ENCODE measurements around the gene SLC12A7. TPM values are rescaled to one million over a fixed set of nuclear protein-coding genes. Genes with fewer than 3 reads are reported as not detected.

SLC12A7 gene
- total and polyA plus RNA-seq, 2 of the 13 experiments (the other 11 are each of a cell fraction or from before 2014, with no cell fraction given), result 14.0 to 18.5 TPM

DNA sequence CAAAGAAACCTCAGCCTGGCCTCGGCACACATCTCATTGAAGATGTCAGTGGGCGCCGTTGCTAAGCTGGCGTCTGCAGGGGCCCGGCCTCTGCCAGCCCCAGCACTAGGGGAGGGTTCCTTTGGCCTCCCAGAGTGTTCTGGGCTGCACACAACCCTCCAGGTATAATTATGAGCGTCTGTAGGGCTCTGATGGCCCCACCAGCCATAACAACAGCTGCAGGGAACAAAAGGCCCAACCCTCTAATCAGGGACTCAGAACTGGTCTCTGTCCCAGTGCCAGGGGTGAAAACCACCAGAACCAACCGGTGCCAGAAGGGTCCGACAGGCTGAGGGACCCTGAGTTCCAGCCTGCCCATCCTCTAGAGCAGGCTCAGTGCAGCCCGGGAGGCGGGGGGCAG is 39.5 kb upstream of the SLC12A7 start:
- intact Hi-C loops (cut with micrococcal nuclease; ENCODE audit: unreplicated experiment) (no loop called here), in situ Hi-C loops (cut with HindIII; ENCODE audit: extremely low pct_ligation_motif_present, low pct_unique_long_range_greater_than_20kb) (no loop called here)
- Histone ChIP-seq H3K36me3 (replicated peaks in 1 of 2; ENCODE audit: control insufficient read depth in 1 of 2, insufficient read depth in 2 of 2, low read length in 2 of 2) (no peaks in the 10 kb centered on the region), H3K27ac (ENCODE audit: extremely low read length, insufficient read depth, low read length) (no peak overlapping the region), H3K9me3 (ENCODE audit: low read length) (no peaks in the 10 kb centered on the region), H3K27me3 (ENCODE audit: control insufficient read depth in 1 of 2, insufficient read depth in 2 of 2, low read length in 2 of 2) (peaks cover 6 to 71% of the 10 kb centered on the region in 2 experiments), H4K20me1 (ENCODE audit: insufficient read depth, low read length) (0 out of 2 replicates have a peak, but pooled peaks cover 3% of the 10 kb centered on the region), H3K4me3 (replicated peaks in 1 of 3; ENCODE audit: insufficient read depth in 1 of 3, low read depth in 2 of 3, low read length in 3 of 3) (no peak overlapping the region), H3K4me1 (ENCODE audit: insufficient read depth, low read length) (peaks cover 31% of the 10 kb centered on the region), H3K9ac (ENCODE audit: insufficient read depth, low read depth, low read length) (no peak overlapping the region), H3K4me2 (ENCODE audit: low read depth, low read length) (no peak overlapping the region), H3K79me2 (ENCODE audit: insufficient read depth, low read length) (no peaks in the 10 kb centered on the region), H2AFZ (ENCODE audit: low read length) (no peak overlapping the region)
- BruUV-seq (replicated peaks), result no TSS peak
- TF ChIP-seq ZNF644 (CRISPR knock-in tag; IDR thresholded peaks at IDR 0.05; ENCODE audit: low read depth) (no peak), NR0B2 (CRISPR knock-in tag; IDR thresholded peaks at IDR 0.05) (no peak), ZBTB1 (CRISPR knock-in tag; IDR thresholded peaks at IDR 0.05; ENCODE audit: borderline replicate concordance) (no peak), ZNF773 (CRISPR knock-in tag; IDR thresholded peaks at IDR 0.05; ENCODE audit: borderline replicate concordance) (no peak), ATRX (CRISPR knock-in tag; IDR thresholded peaks at IDR 0.05; ENCODE audit: borderline replicate concordance) (no peak), ZNF264 (CRISPR knock-in tag; IDR thresholded peaks at IDR 0.05) (no peak)
- TF ChIP-seq, protein P1, sequence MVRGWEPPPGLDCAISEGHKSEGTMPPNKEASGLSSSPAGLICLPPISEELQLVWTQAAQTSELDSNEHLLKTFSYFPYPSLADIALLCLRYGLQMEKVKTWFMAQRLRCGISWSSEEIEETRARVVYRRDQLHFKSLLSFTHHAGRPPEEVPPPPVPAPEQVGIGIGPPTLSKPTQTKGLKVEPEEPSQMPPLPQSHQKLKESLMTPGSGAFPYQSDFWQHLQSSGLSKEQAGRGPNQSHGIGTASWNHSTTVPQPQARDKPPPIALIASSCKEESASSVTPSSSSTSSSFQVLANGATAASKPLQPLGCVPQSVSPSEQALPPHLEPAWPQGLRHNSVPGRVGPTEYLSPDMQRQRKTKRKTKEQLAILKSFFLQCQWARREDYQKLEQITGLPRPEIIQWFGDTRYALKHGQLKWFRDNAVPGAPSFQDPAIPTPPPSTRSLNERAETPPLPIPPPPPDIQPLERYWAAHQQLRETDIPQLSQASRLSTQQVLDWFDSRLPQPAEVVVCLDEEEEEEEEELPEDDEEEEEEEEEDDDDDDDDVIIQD (CRISPR knock-in tag; IDR thresholded peaks at IDR 0.05; ENCODE audit: low read depth), result no peak
- no peak for ATAC-seq
- 43% methylated on average over 6 of the region's 10 CpGs for WGBS (ENCODE audit: low lambda C conversion rate)
- no peak for DNase-seq (ENCODE audit: low spot score)
- POLR2A ChIA-PET, result interaction anchor here (1.2 to 1.5 kb wide), 3 partner anchors 10 to 45 kb away, joined by 3 to 4 read pairs (median 3); no protein-coding TSS in a partner anchor
- no peak for FAIRE-seq
- CTCF ChIA-PET (ENCODE audit: low intra/inter-chr PET ratio, low total read pairs), result no interaction called here
